GM12878 (cell line): Measurements from ENCODE around the gene KRT10. TPM values are rescaled to one million over a fixed set of nuclear protein-coding genes. Genes with fewer than 3 reads are reported as not detected.

Experiments
- ATAC-seq: fragments of 200-7000 bp; cut with Tn5 transposase; 3 replicates; pipeline ENCODE4 v1.9.1; 2020; ENCODE audit warnings: mild to moderate bottlenecking, moderate library complexity
- BruUV-seq: library from RNA; stranded (reverse); fragments of 400-500 nt; replicated peaks from 2 replicates; lab custom pipeline; 2021; lab: Mats Ljungman, UMichigan
- CTCF ChIA-PET: fragments of 300-600 bp; sonication (Branson Sonifier 250); formaldehyde crosslinking; extraction: SDS; loops from one replicate; lab custom pipeline; 2021; ENCODE audit warnings: inconsistent platforms; lab: Yijun Ruan, JAX
- POLR2A ChIA-PET: fragments of 350-600 bp; formaldehyde crosslinking; extraction: SDS; loops from one replicate; lab custom pipeline; 2021; ENCODE audit warnings: inconsistent platforms; lab: Charles Lee
- RAD21 ChIA-PET: fragments of 300-600 bp; sonication (Branson Sonifier 250); formaldehyde crosslinking; loops from one replicate; lab custom pipeline; 2023; ENCODE audit warnings: antibody characterized with exemption; ENCODE audit not compliant: unreplicated experiment; lab: Charles Lee
- SMC1A ChIA-PET: fragments of 300-600 bp; sonication (Branson Sonifier 250); formaldehyde crosslinking; loops from one replicate; lab custom pipeline; 2023; ENCODE audit not compliant: unreplicated experiment, uncharacterized antibody; lab: Charles Lee
- DNase-seq: peaks from one replicate; pipeline ENCODE4 v3.0.0-alpha.2; 2011; ENCODE audit warnings: low read depth, low spot score
- FAIRE-seq: peaks from 3 replicates; lab custom pipeline; 2011; peaks lifted over from hg19 to GRCh38; lab: Jason Lieb, UNC
- H2AFZ ChIP-seq: 2 replicates; pipeline ENCODE4 v1.6.0; 2011; ENCODE audit warnings: low read depth, low read length, control low read depth; ENCODE audit not compliant: control insufficient read depth
- H3K27ac ChIP-seq: 2 replicates; pipeline ENCODE4 v1.5.1; 2011; ENCODE audit warnings: control low read depth; ENCODE audit not compliant: control insufficient read depth, insufficient read depth
- H3K27me3 ChIP-seq, 2 experiments: replicated peaks in 1 of 2; 2 replicates each; pipeline versions ENCODE4 v1.6.0 to v1.6.1; 2011; ENCODE audit warnings: low read length in 1 of 2; ENCODE audit not compliant: control insufficient read depth in 2 of 2, insufficient read depth in 2 of 2
- H3K36me3 ChIP-seq, 2 experiments: 2 replicates each; pipeline ENCODE4 v1.5.1; 2011; ENCODE audit warnings: low read length in 1 of 2; ENCODE audit not compliant: control insufficient read depth in 2 of 2, insufficient read depth in 2 of 2
- H3K4me1 ChIP-seq: 2 replicates; pipeline ENCODE4 v1.6.1; 2011; ENCODE audit warnings: mild to moderate bottlenecking, low read length, moderate library complexity, mixed read lengths; ENCODE audit not compliant: control insufficient read depth, insufficient read depth
- H3K4me2 ChIP-seq: 2 replicates; pipeline ENCODE4 v1.6.0; 2011; ENCODE audit warnings: control low read depth; ENCODE audit not compliant: control insufficient read depth, insufficient read depth
- H3K4me3 ChIP-seq: fragments of 200-600 bp; sonication (generic); 2 replicates; pipeline ENCODE4 v1.5.1; 2016
- H3K79me2 ChIP-seq: 2 replicates; pipeline ENCODE4 v1.6.0; 2011; ENCODE audit warnings: low read length; ENCODE audit not compliant: control insufficient read depth, insufficient read depth
- H3K9ac ChIP-seq: 2 replicates; pipeline ENCODE4 v1.8.0; 2011; ENCODE audit warnings: low read length, control low read depth, mixed read lengths; ENCODE audit not compliant: control insufficient read depth, insufficient read depth
- H3K9me3 ChIP-seq: replicated peaks from 3 replicates; pipeline ENCODE4 v1.5.1; 2011; ENCODE audit warnings: mild to moderate bottlenecking, low read length; ENCODE audit not compliant: control insufficient read depth, insufficient read depth
- H4K20me1 ChIP-seq: 2 replicates; pipeline ENCODE4 v1.6.0; 2011; ENCODE audit not compliant: control insufficient read depth, insufficient read depth
- CBFB ChIP-seq: IDR thresholded peaks from 2 replicates; pipeline ENCODE4 v1.6.1; 2016; ENCODE audit warnings: antibody characterized with exemption, low read depth
- NFYB ChIP-seq: IDR thresholded peaks from 2 replicates; pipeline ENCODE4 v1.6.1; 2011; ENCODE audit warnings: low read depth, mild to moderate bottlenecking, low read length, improper control_type of control experiment, moderate library complexity; ENCODE audit not compliant: insufficient read depth
- NKRF ChIP-seq: fragments of 450-650 bp; conservative IDR thresholded peaks from 2 replicates; pipeline ENCODE4 v1.6.1; 2017; ENCODE audit warnings: mild to moderate bottlenecking, moderate library complexity
- SUZ12 ChIP-seq: fragments of 200-600 bp; sonication (generic); IDR thresholded peaks from one replicate; pipeline ENCODE4 v1.6.1; 2018; ENCODE audit warnings: antibody characterized with exemption, mild to moderate bottlenecking; ENCODE audit not compliant: unreplicated experiment
- TAF1 ChIP-seq: IDR thresholded peaks from 2 replicates; pipeline ENCODE4 v1.6.1; 2011; ENCODE audit warnings: mild to moderate bottlenecking, low read depth, low read length, borderline replicate concordance
- ZNF384 ChIP-seq: IDR thresholded peaks from 2 replicates; pipeline ENCODE4 v1.6.1; 2012; ENCODE audit warnings: low read depth, mild to moderate bottlenecking, low read length, improper control_type of control experiment, borderline replicate concordance
- WGBS: methylation state at CpG from one replicate; pipeline ENCODE4 v1.1.6; 2016; ENCODE audit warnings: low lambda C conversion rate; ENCODE audit not compliant: insufficient replicate concordance, insufficient coverage; ENCODE audit errors: missing lambda C conversion rate; 5-methylcytosine and 5-hydroxymethylcytosine counted together
- in situ Hi-C: fragments of 300-500 bp; cut with MboI; formaldehyde crosslinking; loops from 9 replicates; pipeline ENCODE4 v1.14.3; 2018; ENCODE audit warnings: mixed read lengths
- intact Hi-C: fragments of 100-400 bp; cut with micrococcal nuclease; formaldehyde crosslinking; loops from one replicate; pipeline ENCODE4 v1.14.2; 2022; ENCODE audit not compliant: unreplicated experiment
- polyA plus RNA-seq, 11 experiments: library from polyadenylated mRNA; depleted of rRNA in 4 of 11; unstranded in 6 of 11; stranded (reverse) in 5 of 11; fragments of >200 nt; fragmentation: Nextera tagmentation in 4 of 11; fragmentation: Illumina TruSeq in 1 of 11; extraction: Ambion mirVana in 4 of 11; extraction: Trizol in 1 of 11; gene quantifications; 1 replicate in 1 of 11; 2 replicates in 10 of 11; pipeline versions ENCODE4 v1.2.1 to v1.2.3, GENCODE V29; 2011 to 2016; ENCODE audit warnings: inconsistent platforms in 2 of 11, missing spikeins in 2 of 11, low read depth in 1 of 11
- total RNA-seq, 4 experiments: library from RNA; depleted of rRNA in 3 of 4; stranded (reverse); fragments of >200 nt in 3 of 4; fragmentation: Illumina TruSeq in 1 of 4; extraction: Trizol in 1 of 4; gene quantifications; 2 replicates each; pipeline versions ENCODE4 v1.2.1 to v1.2.3, GENCODE V29; 2013 to 2021
- TF ChIP-seq, protein P1 (sequence below): IDR thresholded peaks from 2 replicates; pipeline ENCODE4 v1.6.1; 2012; ENCODE audit warnings: improper control_type of control experiment, low read depth, low read length; ENCODE audit not compliant: insufficient replicate concordance

KRT10 gene
- total and polyA plus RNA-seq, 10 of the 15 experiments (the other 5 are each of a cell fraction or from before 2014, with no cell fraction given): 10.8 to 98.5 (median 23.9) TPM

GRCh38 chr17:40791111-40791510 is 31.3 kb downstream of the KRT10 start:
- no peaks in the 10 kb centered on the region for H3K9me3 ChIP-seq
- no peak for ATAC-seq
- DNase-seq: no peak
- 0 out of 4 replicates have a peak, but pooled peaks cover 0 to 4% of the 10 kb centered on the region in 2 experiments for H3K27me3 ChIP-seq
- TF ChIP-seq NFYB (no peak), CBFB (no peak)
- TF ChIP-seq, all 136 proteins: peak for 0
- CTCF ChIA-PET: interaction anchor here (0.6 to 4.3 kb wide), 15 partner anchors 10 to 175 kb away, joined by 3 to 43 read pairs (median 3); partner anchors contain the start of gene SMARCE1
- no peak for FAIRE-seq
- Histone ChIP-seq H3K4me2 (no peak overlapping the region), H3K27ac (no peak overlapping the region), H2AFZ (no peak overlapping the region), H4K20me1 (no peaks in the 10 kb centered on the region), H3K36me3 (no peaks in the 10 kb centered on the region), H3K9ac (no peak overlapping the region), H3K4me3 (no peak overlapping the region), H3K4me1 (no peaks in the 10 kb centered on the region), H3K79me2 (no peaks in the 10 kb centered on the region)
- SMC1A ChIA-PET: interaction anchor here (0.7 to 3.2 kb wide), 11 partner anchors 10 to 175 kb away, joined by 3 to 28 read pairs (median 6); no protein-coding TSS in a partner anchor
- no TSS peak for BruUV-seq
- POLR2A ChIA-PET: interaction anchor here (1.0 kb wide), 1 partner anchor 167 kb away, joined by 3 read pairs; no protein-coding TSS in a partner anchor
- intact Hi-C loops: loop anchor here (2.0 to 10.0 kb wide), 2 partner anchors 170 to 246 kb away; no protein-coding TSS in a partner anchor
- in situ Hi-C loops: no loop called here
- WGBS: 33% methylated on average over 1 of the region's 1 CpG
- RAD21 ChIA-PET: interaction anchor here (0.7 to 3.7 kb wide), 10 partner anchors 11 to 176 kb away, joined by 3 to 18 read pairs (median 4); partner anchors contain the start of gene SMARCE1

DNA sequence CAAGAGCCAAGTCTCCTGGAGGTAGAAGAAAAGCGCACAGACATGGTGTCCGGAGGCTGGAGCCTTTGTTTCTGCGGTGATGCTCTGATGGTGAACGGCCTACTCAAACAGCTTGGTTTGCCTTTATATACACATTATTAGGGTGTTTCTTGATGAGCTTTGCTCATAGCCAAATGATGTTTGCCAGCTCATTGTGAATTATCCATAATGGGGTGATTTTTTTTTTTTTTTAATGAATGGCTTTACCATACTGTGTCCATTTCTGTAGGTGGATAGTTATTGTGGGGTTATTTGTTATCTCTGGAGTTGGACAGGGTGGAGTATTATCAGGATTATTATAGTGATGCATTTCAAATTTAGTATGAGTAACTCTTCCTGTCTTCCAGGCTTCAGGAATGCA is 40.0 kb downstream of the KRT10 start, which contains the start of gene KRT27:
TSS of gene KRT27 (minus strand) at position 101 of the 400 bp plus-strand sequence. CDS start at position 44, 57 bp downstream.
- DNase-seq: no peak
- intact Hi-C loops (no loop called here), in situ Hi-C loops (no loop called here)
- no peak for ATAC-seq
- Histone ChIP-seq H3K4me2 (no peak within 1 kb of the TSS), H3K27ac (no peak within 1 kb of the TSS), H3K27me3 (peaks cover 0 to 6% of the 10 kb centered on the region in 2 experiments; a peak in 1 of 4 replicates), H4K20me1 (no peaks in the 10 kb centered on the region), H3K9me3 (no peaks in the 10 kb centered on the region), H3K4me1 (no peaks in the 10 kb centered on the region), H3K36me3 (no peaks in the 10 kb centered on the region), H2AFZ (no peak within 1 kb of the TSS), H3K4me3 (no peak within 1 kb of the TSS), H3K9ac (no peak within 1 kb of the TSS), H3K79me2 (no peaks in the 10 kb centered on the region)
- BruUV-seq: no TSS peak
- SMC1A ChIA-PET: interaction anchor here (0.6 to 0.9 kb wide), 2 partner anchors 12 to 311 kb away, joined by 3 read pairs; no protein-coding TSS in a partner anchor
- POLR2A ChIA-PET: no interaction called here
- CTCF ChIA-PET: interaction anchor here (0.7 kb wide), 1 partner anchor 17 kb away, joined by 3 read pairs; no protein-coding TSS in a partner anchor
- no peak for FAIRE-seq
- WGBS: 93% methylated on average over 4 of the region's 4 CpGs
- RAD21 ChIA-PET: no interaction called here
- no peak for TF ChIP-seq NKRF
- no peak for TF ChIP-seq SUZ12
- no peak for TF ChIP-seq ZNF384
- no peak for TF ChIP-seq TAF1
- TF ChIP-seq, protein P1, sequence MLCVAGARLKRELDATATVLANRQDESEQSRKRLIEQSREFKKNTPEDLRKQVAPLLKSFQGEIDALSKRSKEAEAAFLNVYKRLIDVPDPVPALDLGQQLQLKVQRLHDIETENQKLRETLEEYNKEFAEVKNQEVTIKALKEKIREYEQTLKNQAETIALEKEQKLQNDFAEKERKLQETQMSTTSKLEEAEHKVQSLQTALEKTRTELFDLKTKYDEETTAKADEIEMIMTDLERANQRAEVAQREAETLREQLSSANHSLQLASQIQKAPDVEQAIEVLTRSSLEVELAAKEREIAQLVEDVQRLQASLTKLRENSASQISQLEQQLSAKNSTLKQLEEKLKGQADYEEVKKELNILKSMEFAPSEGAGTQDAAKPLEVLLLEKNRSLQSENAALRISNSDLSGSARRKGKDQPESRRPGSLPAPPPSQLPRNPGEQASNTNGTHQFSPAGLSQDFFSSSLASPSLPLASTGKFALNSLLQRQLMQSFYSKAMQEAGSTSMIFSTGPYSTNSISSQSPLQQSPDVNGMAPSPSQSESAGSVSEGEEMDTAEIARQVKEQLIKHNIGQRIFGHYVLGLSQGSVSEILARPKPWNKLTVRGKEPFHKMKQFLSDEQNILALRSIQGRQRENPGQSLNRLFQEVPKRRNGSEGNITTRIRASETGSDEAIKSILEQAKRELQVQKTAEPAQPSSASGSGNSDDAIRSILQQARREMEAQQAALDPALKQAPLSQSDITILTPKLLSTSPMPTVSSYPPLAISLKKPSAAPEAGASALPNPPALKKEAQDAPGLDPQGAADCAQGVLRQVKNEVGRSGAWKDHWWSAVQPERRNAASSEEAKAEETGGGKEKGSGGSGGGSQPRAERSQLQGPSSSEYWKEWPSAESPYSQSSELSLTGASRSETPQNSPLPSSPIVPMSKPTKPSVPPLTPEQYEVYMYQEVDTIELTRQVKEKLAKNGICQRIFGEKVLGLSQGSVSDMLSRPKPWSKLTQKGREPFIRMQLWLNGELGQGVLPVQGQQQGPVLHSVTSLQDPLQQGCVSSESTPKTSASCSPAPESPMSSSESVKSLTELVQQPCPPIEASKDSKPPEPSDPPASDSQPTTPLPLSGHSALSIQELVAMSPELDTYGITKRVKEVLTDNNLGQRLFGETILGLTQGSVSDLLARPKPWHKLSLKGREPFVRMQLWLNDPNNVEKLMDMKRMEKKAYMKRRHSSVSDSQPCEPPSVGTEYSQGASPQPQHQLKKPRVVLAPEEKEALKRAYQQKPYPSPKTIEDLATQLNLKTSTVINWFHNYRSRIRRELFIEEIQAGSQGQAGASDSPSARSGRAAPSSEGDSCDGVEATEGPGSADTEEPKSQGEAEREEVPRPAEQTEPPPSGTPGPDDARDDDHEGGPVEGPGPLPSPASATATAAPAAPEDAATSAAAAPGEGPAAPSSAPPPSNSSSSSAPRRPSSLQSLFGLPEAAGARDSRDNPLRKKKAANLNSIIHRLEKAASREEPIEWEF: no peak
